GM19239 (cell line): Measurements from ENCODE around the gene MAD1L1.

Experiments
- DNase-seq: peaks from one replicate; pipeline ENCODE4 v3.0.0; 2011; ENCODE audit warnings: low spot score; ENCODE audit not compliant: insufficient read length
- FAIRE-seq: peaks from 2 replicates; lab custom pipeline; 2011; peaks lifted over from hg19 to GRCh38; lab: Jason Lieb, UNC

Gene MAD1L1

DNA sequence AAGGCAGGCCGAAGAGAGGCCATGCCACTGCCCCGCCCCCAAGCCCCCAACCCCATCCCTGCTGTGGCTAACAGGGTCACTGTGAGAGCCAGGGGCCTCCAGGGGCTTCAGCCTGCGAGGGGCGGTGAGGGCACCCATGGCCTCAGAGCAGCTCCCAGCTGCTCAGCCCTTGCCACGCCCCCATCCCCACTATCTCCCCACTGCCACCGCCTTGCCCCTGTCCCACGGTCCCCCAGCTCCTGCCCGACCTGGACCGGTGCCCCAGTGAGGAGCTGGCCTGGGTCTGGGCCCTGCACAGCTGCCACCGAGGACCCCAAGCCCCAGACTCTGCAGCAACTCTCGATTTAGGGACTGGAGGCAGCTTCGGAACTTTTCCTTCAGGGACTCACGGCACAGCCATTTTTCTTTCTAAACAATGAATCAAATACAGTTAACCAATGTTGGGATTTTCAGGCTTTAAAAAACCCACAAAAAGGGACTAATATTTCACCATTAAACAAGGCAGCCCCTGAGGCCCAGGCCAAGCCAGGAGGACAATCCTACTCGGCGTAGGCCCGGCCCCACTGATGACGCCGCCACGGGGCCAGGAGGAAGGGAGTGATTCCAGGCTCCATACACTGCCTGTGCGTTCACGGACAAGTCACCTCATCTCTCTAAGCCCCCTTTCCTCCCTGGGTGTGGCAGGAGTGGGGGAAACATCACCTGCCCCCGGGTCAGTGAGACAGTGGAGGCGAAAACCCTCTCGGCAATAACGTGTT is 325.6 kb downstream of the MAD1L1 start:
- DNase-seq: no peak
- FAIRE-seq: no peak

DNA sequence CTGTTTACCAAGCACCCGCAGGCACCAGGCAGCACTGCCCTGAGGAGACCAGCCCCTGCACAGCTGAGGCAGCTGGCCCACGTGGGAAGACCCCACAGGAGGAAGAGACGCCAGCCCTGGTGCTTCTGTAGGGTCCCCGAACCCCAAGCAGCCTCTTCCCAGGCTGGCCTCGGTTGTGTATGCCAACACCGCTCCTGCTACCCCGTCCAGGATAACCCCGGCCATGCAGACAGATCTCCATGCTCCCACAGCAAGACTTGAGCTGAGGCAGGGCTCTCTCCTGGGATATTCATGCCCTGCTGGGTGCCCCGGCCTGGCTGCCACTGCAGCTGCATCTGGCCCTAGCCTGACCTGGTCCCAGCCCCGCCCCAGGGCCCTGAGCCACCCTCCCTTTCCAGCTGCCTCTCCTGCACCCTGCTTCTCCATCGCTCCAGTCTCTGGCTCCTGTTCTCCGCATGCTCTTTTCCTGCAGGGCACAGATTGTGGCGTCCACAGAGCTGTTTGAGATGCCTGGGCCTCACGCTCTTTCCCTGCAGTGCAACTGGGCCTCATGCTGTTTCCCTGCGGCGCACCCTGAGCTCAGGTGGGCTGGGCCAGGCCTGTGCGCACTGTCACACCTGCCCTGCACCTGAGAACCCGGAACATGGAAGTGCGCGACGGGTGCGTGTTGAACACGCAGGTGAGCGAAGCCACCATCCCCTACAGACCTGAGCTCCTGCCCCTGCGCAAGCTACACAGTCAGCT is 326.5 kb downstream of the MAD1L1 start:
- FAIRE-seq: no peak
- no peak for DNase-seq

DNA sequence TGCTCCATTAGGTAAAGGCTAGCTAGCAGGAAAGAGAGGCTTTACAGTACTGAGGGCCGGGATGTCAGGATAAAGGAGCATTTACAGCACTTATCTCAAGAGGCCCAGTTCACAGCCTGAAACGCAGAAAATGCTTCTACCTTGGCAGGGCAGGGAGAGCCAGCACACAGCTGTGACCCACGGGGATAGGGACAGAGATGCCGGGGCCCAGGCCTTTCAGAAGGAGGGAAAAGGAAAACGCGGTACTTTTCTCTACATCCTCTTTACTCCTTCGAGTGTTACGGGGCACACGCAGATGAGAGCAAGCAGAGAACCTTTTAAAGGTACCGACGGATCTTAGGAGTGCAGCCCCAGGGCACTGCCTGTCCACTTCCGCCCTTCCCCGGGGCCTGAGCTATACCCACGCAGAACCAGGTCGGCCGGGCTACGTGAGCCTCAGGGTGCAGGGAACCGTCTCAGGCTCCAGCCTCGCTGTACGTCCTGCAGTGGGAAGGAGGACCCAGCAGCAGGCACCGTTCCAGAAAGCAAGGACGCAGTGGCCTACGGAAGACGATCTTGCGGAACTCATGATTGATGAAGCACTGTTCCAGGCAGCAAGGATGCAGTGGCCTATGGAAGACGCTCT is 330.4 kb downstream of the MAD1L1 start:
- no peak for FAIRE-seq
- DNase-seq: no peak

DNA sequence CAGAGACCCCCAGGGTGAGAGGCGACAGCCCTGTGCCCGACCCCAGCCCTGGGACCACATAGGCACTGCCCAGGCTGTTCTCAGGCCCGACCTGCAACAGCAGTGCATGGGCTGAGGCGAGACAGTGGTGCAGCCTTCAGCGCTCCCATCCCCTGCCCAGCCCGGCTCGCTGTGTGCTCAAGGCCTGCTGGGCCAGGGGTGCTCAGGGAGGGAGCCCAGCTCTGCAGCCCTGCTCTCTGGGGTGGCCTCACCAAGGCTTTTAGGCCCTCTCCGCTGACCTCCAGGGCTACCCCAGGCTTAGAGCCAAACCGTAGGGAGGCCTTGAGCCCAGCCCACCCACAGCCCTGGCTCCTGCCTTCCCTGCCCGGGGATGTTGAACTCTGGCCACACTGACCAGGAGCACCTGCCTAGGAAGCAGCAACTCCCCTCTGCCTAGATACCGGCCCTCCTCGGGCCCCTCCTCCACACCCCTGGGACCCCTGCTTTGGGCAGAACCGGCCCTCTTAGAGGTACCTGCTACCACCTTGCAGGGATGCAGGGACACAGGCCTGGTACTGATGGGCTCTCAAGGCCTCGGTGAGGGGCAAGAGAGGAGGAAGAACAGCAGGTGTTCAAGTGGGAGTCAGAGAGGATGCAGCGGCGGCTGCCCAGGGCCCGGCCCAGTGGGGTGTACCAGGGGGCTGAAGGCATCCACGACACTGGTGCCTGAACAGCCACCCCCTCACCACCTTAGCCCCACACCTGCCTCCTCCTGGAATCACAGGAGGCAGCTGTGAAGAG is 331.1 kb downstream of the MAD1L1 start:
- no peak for DNase-seq
- FAIRE-seq: no peak

DNA sequence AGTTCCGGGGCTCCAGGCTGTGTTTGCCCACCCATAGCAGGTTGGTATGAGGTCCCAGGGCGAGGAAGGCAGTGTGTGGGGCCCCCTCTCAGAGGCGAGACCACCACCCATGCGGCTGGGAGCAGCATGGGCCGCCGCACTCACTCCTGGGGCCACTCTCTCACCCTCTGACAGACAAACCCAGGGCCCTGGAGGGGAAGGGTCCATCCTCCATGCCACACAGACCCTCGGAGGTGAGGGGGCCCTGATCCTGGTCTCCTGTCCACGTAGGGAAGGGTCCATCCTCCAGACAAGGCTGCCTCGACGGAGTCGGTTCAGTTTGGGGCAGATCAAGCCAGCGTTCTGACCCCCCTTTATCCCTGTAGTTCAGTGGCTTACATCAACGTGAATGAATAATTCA is 331.9 kb downstream of the MAD1L1 start:
- no peak for DNase-seq
- FAIRE-seq: no peak

DNA sequence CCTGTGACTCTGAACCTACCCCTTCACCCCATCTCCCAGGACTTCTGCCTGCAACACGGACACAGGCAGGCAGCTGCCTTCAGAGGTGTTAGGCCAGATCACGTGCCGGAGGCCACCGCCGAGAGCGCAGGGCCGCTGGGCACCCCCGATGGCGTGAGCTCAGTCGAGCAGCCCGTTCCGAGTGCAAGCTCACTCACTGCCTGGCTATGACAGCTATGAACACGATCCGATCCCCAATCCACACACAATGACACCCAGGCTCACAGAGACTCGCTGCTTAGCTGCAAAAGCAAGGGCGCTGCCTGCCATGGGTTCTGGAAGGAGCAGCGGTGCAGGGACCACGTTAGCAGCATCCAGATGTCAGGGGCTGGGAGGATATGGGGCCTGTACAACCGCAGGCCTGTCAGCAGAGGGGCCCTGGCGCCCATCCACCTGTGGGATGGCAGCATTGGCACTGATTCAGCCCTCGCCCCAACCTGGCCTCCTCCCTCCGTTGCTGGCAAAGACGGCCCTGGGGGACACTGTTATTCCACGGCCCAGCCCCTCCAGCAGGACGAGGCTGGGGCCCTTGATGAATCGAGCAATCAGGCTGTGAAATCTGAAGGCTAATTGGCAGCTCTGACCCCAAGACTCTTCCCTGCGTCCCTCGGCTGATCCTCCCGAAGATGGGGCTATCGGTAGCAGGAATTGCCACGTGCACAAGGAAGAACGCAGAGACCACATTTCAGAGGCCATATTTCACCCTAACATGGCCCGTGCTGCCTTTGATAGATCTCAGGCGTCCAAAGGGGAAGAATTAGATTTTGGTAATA is 332.6 kb downstream of the MAD1L1 start:
- FAIRE-seq: no peak
- DNase-seq: no peak

DNA sequence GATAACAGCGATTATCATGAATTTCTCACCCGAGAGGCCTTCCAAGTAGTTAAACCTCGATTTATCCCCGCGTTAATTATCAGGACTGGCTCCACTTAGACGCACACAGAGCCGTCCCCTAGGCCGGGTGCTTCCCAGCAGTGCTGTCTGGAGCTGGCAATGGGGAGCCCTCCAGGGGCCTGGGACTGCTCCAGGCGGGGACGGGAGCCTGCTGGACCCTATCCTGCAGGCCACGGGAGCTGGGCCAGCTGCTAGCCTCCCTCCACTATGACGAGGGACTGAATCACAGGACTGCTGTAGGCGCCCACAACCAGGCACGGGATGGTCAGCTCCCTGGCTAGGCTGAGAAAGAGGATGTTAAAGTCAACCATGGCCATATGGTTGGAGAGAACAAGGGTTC is 333.5 kb downstream of the MAD1L1 start:
- FAIRE-seq (no peak), DNase-seq (no peak)

DNA sequence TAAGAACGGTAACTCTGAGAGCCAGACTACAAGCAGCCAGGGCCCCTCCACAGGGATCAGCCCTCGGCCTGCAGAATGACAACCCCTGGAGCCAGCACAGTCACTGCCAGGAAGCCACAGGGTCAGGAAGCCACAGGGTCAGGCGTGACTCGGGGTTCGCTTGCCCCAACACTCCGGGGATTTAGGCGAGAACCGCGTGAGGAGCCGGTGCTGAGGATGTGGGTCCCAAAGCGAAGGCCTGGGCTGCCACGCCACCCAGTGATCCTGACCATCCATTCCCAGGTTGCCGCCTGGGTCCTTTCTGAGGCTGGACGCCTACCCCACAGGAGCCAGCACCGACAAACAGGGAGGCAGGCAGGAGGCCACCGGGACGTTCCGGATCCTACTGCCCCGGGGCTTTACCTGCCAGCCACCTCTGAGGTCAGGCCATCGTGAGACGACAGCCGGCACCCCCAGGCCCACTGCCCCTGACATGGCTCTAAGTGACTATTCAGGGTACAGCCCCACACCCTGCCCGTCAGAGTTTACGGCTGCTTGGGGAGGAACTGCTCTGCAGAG is 334.0 kb downstream of the MAD1L1 start:
- FAIRE-seq (no peak), DNase-seq (no peak)

DNA sequence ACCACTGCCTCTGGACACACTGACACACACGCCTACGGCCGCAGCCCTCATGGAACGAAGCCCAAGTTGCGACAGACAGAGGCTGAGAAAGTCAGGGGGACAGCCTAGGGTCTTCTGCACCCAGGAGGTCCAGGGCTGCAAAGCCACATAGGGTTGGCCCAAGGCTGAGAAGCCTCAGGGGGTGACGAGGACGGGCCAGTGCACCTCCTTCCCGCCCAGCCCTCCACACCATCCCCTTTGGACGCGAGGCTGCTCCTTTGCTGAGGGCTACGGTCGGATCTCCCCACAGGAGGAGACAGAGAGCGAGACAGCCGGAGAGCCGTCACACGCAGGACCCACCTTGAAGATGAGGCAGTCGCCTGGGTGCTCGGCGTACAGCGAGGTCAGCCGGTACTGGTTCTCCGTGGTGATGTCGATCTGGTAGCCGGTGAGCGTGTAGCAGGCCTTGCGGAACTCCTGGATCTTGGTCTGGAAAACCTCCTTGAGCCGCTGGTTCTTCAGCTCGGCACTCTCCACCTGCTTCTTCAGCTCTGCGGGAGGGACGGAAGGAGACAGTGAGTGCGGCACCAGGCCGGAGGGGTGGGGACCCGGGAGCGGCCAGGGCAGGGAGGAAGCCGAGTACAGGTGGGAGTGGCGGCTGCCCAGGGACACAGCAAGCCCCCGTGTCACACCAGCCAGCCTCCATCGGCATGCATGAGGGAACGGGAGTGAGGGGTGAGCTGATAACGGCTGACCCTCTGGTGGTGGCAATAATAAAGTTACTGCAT is 334.7 kb downstream of the MAD1L1 start:
- no peak for DNase-seq

DNA sequence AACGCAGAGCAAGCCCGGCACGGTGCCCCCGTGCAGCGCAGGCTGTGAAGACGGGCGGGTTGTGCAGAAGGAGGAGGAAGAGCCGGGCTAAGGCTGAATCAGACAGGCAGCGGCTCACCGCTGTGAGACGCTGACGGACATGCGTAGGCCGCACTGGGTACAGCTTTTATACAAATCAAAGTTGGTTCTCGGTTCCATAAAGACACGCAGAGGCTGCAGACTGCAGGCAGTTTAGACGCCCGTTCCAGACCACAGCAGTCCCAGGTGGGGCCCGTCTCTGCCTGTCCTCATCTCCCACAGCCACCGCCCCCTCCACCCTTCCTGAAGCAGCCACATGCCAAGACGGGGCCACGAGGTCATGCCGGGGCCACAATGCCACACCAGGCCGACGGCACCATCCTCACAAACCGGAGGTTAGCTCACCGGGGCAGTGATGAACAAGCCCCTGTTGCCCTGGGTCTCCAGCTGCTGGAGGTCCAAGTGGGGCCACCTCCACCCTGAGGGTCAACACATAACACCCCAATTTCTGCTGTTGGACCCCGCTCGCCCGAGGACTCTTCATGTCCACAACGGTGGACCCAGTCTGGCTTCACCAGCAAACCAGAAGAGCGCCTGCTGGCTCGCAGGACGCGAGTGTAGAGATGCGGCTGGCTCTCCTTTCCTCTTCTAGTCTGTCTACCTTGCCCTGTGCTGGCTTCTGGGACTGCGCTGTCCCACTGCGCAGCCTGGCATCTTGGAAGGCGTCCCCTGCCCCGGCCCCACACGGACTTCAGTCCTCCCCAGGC is 335.5 kb downstream of the MAD1L1 start:
- no peak for DNase-seq
- no peak for FAIRE-seq

More for the DNA sequence above, 334.7 kb downstream of the MAD1L1 start:
- FAIRE-seq: no peak

DNA sequence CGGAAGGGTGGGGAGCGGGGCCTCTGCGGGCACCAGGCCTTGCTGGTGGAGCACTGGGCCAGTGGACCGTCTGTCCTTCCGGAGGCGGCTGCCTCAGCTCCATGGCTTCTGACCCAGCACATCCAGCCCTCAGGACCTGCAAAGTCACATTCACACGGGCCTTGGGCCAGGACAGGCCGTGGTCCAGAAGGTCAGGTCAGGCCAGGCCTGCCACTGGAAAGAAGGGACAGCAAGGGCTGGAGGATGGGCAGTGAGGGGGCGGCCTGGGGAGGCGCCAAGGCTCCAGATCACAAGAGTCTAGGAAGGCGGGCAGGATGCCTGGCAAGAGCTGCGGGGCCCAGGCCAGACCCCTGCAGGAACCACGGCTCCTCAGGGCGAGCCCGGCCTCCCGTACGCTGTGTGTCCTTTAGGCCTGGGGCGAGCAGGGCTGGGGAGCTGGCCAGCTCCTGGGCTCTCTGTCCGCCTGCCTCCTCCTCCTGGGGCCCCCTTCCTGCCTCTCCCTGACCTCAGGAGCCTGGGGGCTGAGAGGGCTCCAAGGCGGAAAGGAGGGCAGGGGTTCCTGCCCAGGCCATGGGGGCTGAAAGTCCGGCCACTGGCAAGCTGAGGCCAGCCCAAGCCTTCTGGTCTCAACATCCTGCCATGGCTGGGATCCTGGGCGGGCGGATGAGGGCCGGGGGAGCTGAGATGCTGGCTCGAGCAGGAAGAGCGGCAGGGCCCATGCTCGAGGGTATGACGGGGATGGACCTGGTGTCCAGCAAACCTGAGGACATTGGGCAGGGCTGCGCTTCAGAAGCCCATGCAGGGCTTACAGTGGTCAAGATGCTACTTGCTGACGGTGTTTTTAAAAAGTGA is 336.9 kb downstream of the MAD1L1 start:
- FAIRE-seq: no peak
- DNase-seq: no peak

DNA sequence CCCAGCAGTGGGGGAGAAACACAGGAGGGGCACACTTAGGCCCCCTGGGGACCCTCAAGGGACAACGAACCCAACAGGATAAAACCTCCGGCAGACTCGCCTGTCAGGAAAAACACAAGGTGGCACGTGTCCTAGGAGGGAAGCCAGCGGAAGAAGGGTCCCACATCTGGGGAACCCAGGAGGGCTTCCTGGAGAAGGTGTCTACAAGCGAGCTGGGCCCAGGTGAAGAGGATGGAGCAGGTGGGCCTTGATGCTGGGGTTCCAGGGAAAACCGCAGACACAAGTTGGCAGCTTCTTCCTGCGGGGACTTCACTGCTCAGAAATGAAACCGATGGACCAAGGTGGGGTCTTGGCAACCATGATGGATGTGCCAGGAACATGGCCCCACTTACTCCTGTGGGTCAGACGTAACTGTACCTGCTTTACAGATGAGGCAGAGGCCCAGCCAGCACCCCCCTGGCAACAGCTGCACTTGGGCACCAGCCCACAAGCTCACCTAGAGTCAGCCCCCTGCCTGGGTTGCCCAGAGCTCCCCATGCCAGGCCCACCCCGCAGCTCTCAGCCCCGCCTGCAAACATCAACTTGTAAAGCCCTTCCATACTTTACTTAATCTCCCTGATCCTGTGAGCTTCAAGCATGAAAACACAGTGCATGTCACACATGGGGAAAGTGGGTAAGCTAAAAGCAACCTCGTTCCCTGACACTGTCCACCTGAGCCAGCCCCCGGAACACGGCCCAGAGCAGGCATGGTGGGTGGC is 337.7 kb downstream of the MAD1L1 start:
- FAIRE-seq (no peak), DNase-seq (no peak)

DNA sequence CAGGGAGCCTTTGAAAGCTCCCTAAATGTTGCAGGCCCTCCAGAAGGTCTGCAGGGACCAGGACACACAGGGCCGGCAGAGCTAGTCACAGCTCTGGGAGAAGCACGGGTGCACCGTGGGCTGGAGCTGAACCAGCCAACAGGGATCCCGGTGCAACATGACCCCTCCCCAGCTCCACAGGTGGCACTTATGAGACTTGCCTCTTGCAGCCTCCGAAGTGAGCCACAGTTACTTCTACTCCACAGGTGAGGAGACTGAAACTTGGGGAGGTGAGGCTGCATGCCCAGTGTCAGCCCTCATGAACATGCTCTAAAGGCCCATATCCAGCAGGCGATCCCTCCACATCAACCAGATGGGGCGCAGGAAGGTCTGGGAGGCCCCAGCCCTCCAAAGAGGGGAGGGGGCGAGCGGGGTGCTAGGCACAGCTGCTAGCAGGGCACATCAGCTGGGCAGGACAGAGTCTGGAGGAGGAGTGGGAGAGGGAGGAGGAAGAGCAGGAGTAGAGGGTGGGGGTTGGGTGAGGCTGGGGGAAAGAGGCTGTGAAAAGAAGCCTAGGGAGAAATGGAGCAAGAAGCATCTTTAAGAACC is 338.3 kb downstream of the MAD1L1 start:
- no peak for DNase-seq

DNA sequence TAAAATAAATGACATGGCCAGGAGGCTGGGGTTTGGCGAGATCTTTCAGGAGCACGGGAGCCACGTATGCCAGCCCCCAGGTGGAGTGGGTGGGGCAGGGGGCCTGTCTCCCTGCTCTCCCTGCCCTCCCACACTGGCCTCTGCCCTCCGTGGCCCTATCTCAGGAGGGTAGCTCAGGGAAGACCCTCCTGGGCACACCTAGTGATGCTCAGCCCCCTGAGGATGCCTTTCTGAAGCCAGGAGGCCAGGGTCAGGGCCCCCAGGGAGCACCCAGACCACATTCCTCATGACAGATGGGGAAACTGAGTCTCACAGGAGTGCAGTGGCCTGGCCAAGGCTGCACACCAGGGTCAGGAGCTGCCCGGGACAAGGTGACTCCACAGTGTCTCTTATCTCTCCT is 339.3 kb downstream of the MAD1L1 start:
- no peak for FAIRE-seq
- DNase-seq: no peak

More for the DNA sequence above, 338.3 kb downstream of the MAD1L1 start:
- FAIRE-seq: no peak

DNA sequence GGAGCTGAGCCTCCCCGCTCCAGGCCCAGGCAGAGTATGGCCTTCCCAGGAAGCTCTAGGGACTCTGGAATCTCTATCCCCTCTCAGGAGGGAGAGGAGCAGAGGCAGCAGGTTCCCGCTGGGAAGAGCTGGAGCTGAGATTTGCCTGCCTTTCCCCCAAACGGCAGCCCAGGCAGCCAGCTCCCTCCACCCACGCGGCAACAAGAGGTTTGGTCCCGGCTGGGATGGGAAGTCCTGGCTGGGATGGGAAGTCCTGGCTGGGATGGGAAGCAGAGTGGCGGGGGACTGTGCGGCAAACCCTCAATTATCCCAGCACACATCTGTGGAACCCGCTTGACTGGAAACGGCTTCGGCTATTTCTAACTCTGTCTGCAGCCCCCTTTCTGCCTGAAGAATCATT is 339.7 kb downstream of the MAD1L1 start:
- FAIRE-seq: no peak
- DNase-seq: no peak
